ENCODE data around the gene RABEP1. TPM values are rescaled to one million over a fixed set of nuclear protein-coding genes. Genes with fewer than 3 reads are reported as not detected.

Gene RABEP1
- total RNA-seq, 2 donors from 2014 or later = 32.2 to 32.8 TPM

DNA sequence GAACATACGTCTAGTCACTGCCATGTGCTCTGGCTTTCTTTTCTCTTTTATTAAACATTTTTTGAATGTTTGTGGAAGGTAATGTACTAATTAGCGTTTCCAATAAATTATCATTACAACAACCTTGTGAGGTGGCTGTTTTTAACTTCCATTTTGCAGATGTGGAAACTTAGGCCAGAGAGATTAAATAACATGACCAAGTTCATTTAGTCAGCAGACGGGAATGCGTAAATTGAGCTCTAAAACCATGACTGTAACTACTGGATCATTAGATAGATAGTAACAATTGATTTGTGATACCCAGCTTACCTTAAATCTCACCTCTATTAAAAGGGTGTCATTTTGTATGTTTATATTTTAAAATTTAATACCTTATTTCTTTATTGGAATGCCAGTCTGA, 49.4 kb downstream of the RABEP1 start:
- H3K4me3 Mint-ChIP-seq = no peak overlapping the region
- H3K9ac ChIP-seq (ENCODE audit: extremely low read depth, low read length, poor library complexity, severe bottlenecking) = no peak overlapping the region
- no peak overlapping the region for H3K27ac ChIP-seq (ENCODE audit: low read depth, low read length)
- H3K4me1 ChIP-seq (ENCODE audit: control insufficient read depth, insufficient read depth, low read length) = no peaks in the 10 kb centered on the region
- no peak overlapping the region for H3K4me3 ChIP-seq (ENCODE audit: low read length)
- H3K27ac Mint-ChIP-seq = no peak overlapping the region
- H3K36me3 Mint-ChIP-seq (ENCODE audit: low read depth) = peaks cover 23% of the 10 kb centered on the region
- no peaks in the 10 kb centered on the region for H3K27me3 ChIP-seq (ENCODE audit: control insufficient read depth, insufficient read depth, low read length, poor library complexity, severe bottlenecking)
- H3K27me3 Mint-ChIP-seq (ENCODE audit: insufficient read depth) = no peaks in the 10 kb centered on the region
- peaks cover 46% of the 10 kb centered on the region for H3K36me3 ChIP-seq (ENCODE audit: control insufficient read depth, insufficient read depth, low read length)
- no peaks in the 10 kb centered on the region for H3K4me1 Mint-ChIP-seq
- TF ChIP-seq, protein P1, sequence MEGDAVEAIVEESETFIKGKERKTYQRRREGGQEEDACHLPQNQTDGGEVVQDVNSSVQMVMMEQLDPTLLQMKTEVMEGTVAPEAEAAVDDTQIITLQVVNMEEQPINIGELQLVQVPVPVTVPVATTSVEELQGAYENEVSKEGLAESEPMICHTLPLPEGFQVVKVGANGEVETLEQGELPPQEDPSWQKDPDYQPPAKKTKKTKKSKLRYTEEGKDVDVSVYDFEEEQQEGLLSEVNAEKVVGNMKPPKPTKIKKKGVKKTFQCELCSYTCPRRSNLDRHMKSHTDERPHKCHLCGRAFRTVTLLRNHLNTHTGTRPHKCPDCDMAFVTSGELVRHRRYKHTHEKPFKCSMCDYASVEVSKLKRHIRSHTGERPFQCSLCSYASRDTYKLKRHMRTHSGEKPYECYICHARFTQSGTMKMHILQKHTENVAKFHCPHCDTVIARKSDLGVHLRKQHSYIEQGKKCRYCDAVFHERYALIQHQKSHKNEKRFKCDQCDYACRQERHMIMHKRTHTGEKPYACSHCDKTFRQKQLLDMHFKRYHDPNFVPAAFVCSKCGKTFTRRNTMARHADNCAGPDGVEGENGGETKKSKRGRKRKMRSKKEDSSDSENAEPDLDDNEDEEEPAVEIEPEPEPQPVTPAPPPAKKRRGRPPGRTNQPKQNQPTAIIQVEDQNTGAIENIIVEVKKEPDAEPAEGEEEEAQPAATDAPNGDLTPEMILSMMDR (conservative IDR thresholded peaks at IDR 0.05) = no peak
- no peak for DNase-seq
- 96 to 100% methylated on average over 2 to 4 of the region's 4 CpGs for WGBS, 2 experiments (ENCODE audit: insufficient coverage in 1 of 2, insufficient read length in 1 of 2)
- no peaks in the 10 kb centered on the region for H3K9me3 ChIP-seq (ENCODE audit: control insufficient read depth, low read length)
- H3K9me3 Mint-ChIP-seq = no peaks in the 10 kb centered on the region

DNA sequence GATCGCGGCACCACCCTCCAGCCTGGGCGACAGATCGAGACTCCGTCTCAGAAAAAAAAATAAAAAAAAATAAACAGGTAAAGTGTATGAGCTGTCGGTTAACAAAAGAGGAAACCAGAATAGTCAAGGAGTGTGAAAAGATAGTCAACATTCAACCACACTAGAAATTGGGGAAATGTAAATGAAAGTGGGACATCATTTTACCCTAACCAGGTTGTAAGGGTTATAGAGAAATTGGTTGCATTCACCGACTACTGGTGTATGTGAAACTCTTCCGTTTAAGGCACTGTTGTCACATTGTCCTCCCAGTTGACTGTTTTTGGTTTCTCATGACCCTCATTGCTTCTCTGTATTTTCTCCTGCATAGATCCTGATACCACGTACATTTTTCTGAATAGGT, 62.8 kb downstream of the RABEP1 start:
- 89 to 93% methylated on average over 8 to 9 of the region's 9 CpGs for WGBS, 2 experiments (ENCODE audit: insufficient coverage in 1 of 2, insufficient read length in 1 of 2)
- TF ChIP-seq, protein P1 (conservative IDR thresholded peaks at IDR 0.05) = no peak

DNA sequence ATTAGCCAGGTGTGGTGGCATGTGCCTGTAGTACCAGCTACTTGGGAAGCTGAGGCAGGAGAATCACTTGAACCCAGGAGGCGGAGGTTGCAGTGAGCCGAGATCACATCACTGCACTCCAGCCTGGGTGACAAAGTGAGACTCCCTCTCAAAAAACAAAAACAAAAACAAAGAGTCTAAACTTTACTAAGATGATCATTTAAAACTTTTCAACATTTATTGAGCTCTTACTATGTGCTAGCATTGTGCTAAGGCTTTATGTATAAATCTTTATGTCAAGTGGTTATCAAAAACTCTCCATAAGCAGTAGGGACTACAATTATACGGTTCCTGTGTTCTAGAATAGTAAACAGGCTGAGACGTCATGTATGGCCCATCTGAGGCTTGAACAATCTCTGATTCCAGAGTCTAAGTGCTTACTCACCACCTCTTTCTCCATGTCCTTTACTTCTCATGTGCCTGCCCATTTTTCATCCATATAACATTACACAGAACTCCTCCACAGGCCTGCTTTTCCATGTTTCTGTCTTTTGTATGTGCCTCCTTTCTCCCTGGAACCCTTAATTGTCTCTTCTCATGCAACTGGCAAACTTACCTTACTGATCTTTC, 70.7 kb downstream of the RABEP1 start:
- DNase-seq = no peak
- peaks cover 18% of the 10 kb centered on the region for H3K4me1 Mint-ChIP-seq
- TF ChIP-seq, protein P1 (conservative IDR thresholded peaks at IDR 0.05) = no peak
- no peaks in the 10 kb centered on the region for H3K4me1 ChIP-seq (ENCODE audit: control insufficient read depth, insufficient read depth, low read length)
- WGBS, 2 experiments (ENCODE audit: insufficient coverage in 1 of 2, insufficient read length in 1 of 2) = 84 to 94% methylated on average over 2 to 4 of the region's 4 CpGs
- H3K27ac ChIP-seq (ENCODE audit: low read depth, low read length) = no peak overlapping the region
- no peak overlapping the region for H3K4me3 ChIP-seq (ENCODE audit: low read length)
- H3K9ac ChIP-seq (ENCODE audit: extremely low read depth, low read length, poor library complexity, severe bottlenecking) = no peak overlapping the region
- peaks cover 3% of the 10 kb centered on the region for H3K27me3 Mint-ChIP-seq (ENCODE audit: insufficient read depth)
- no peak overlapping the region for H3K4me3 Mint-ChIP-seq
- H3K36me3 ChIP-seq (ENCODE audit: control insufficient read depth, insufficient read depth, low read length) = peaks cover 50% of the 10 kb centered on the region
- H3K27me3 ChIP-seq (ENCODE audit: control insufficient read depth, insufficient read depth, low read length, poor library complexity, severe bottlenecking) = no peaks in the 10 kb centered on the region
- peaks cover 55% of the 10 kb centered on the region for H3K36me3 Mint-ChIP-seq (ENCODE audit: low read depth)
- no peaks in the 10 kb centered on the region for H3K9me3 ChIP-seq (ENCODE audit: control insufficient read depth, low read length)
- no peaks in the 10 kb centered on the region for H3K9me3 Mint-ChIP-seq
- H3K27ac Mint-ChIP-seq = no peak overlapping the region

More for the DNA sequence above, 62.8 kb downstream of the RABEP1 start:
- no peaks in the 10 kb centered on the region for H3K9me3 ChIP-seq (ENCODE audit: control insufficient read depth, low read length)
- no peak overlapping the region for H3K27ac ChIP-seq (ENCODE audit: low read depth, low read length)
- Mint-ChIP-seq H3K9me3 (no peaks in the 10 kb centered on the region), H3K4me3 (no peak overlapping the region), H3K4me1 (no peaks in the 10 kb centered on the region), H3K27ac (no peak overlapping the region), H3K27me3 (ENCODE audit: insufficient read depth) (no peaks in the 10 kb centered on the region), H3K36me3 (ENCODE audit: low read depth) (peaks cover 28% of the 10 kb centered on the region)
- H3K9ac ChIP-seq (ENCODE audit: extremely low read depth, low read length, poor library complexity, severe bottlenecking) = no peak overlapping the region
- no peaks in the 10 kb centered on the region for H3K4me1 ChIP-seq (ENCODE audit: control insufficient read depth, insufficient read depth, low read length)
- peaks cover 33% of the 10 kb centered on the region for H3K36me3 ChIP-seq (ENCODE audit: control insufficient read depth, insufficient read depth, low read length)
- H3K27me3 ChIP-seq (ENCODE audit: control insufficient read depth, insufficient read depth, low read length, poor library complexity, severe bottlenecking) = no peaks in the 10 kb centered on the region
- H3K4me3 ChIP-seq (ENCODE audit: low read length) = no peak overlapping the region
- DNase-seq = no peak
